HCT116 (cell line): ENCODE results near the gene HSP90AA1. TPM values are rescaled to one million over a fixed set of nuclear protein-coding genes. Genes with fewer than 3 reads are reported as not detected.

Experiments
- ATAC-seq: fragments of 200-7000 bp; cut with Tn5 transposase; 2 replicates; pipeline ENCODE4 v1.9.1; 2020; ENCODE audit warnings: mild to moderate bottlenecking, moderate library complexity
- BruUV-seq: library from RNA; stranded (reverse); fragments of 400-500 nt; replicated peaks from 2 replicates; lab custom pipeline; 2021; lab: Mats Ljungman, UMichigan
- CTCF ChIA-PET: fragments of 300-600 bp; sonication (Branson Sonifier 250); formaldehyde crosslinking; loops from one replicate; lab custom pipeline; 2021; ENCODE audit warnings: antibody characterized with exemption; lab: Charles Lee
- POLR2A ChIA-PET: fragments of 300-600, 350-600 bp; sonication (Branson Sonifier 250); formaldehyde crosslinking; loops from one replicate; lab custom pipeline; 2021; ENCODE audit warnings: antibody characterized with exemption; lab: Charles Lee
- RAD21 ChIA-PET, 2 experiments: fragments of 300-600 bp; sonication (Branson Sonifier 250); formaldehyde crosslinking; loops; one replicate each; lab custom pipeline; 2023; ENCODE audit warnings: low total read pairs in 2 of 2; ENCODE audit not compliant: uncharacterized antibody in 2 of 2, unreplicated experiment in 2 of 2, low non-redundant PET in 1 of 2; lab: Charles Lee
- DNase-seq: peaks from one replicate; pipeline ENCODE4 v3.0.0-alpha.2; 2010; ENCODE audit warnings: low read depth, low spot score
- H2AFZ ChIP-seq: fragments of 200-600 bp; shearing (Covaris generic), sonication (generic); 2 replicates; pipeline ENCODE4 v1.6.1; 2017; ENCODE audit warnings: low read depth, mixed run types, mixed read lengths, antibody characterized with exemption, low read length; ENCODE audit not compliant: poor library complexity, severe bottlenecking
- H3K27ac ChIP-seq: 2 replicates; pipeline ENCODE4 v1.5.1; 2012; ENCODE audit warnings: low read depth, low read length
- H3K27me3 ChIP-seq: fragments of 200-600 bp; sonication (generic); 2 replicates; pipeline ENCODE4 v1.6.1; 2016; ENCODE audit warnings: mixed run types, low read length, mixed read lengths; ENCODE audit not compliant: insufficient read depth
- H3K36me3 ChIP-seq, 2 experiments: fragments of 200-500 bp in 1 of 2; fragments of 200-600 bp in 1 of 2; sonication (Bioruptor generic) in 1 of 2; sonication (generic) in 1 of 2; 2 replicates each; pipeline versions ENCODE4 v1.5.1 to v1.6.1; 2014 to 2016; ENCODE audit warnings: low read length in 2 of 2, inconsistent platforms in 1 of 2, mixed read lengths in 1 of 2, mixed run types in 1 of 2; ENCODE audit not compliant: insufficient read depth in 2 of 2, control insufficient read depth in 1 of 2
- H3K4me1 ChIP-seq, 2 experiments: fragments of 200-600 bp in 1 of 2; sonication (generic) in 1 of 2; 2 replicates each; pipeline versions ENCODE4 v1.5.1 to v1.6.1; 2012 to 2017; ENCODE audit warnings: low read length in 2 of 2, inconsistent platforms in 1 of 2, mild to moderate bottlenecking in 1 of 2, mixed read lengths in 1 of 2, mixed run types in 1 of 2, moderate library complexity in 1 of 2; ENCODE audit not compliant: insufficient read depth in 2 of 2, control insufficient read depth in 1 of 2
- H3K4me2 ChIP-seq: fragments of 200-600 bp; sonication (generic); 2 replicates; pipeline ENCODE4 v1.6.1; 2017; ENCODE audit warnings: mixed run types, low read length, mixed read lengths
- H3K4me3 ChIP-seq, 2 experiments: fragments of 200-600 bp in 1 of 2; sonication (generic) in 1 of 2; replicated peaks in 1 of 2; 2 replicates each; pipeline ENCODE4 v1.5.1; 2011 to 2016; ENCODE audit warnings: low read length in 2 of 2, control low read depth in 1 of 2, low read depth in 1 of 2, mild to moderate bottlenecking in 1 of 2, mixed read lengths in 1 of 2, mixed run types in 1 of 2
- H3K79me2 ChIP-seq: fragments of 200-600 bp; sonication (generic); 2 replicates; pipeline ENCODE4 v1.6.1; 2017; ENCODE audit warnings: mild to moderate bottlenecking, mixed run types, low read length, moderate library complexity, mixed read lengths; ENCODE audit not compliant: insufficient read depth
- H3K9ac ChIP-seq: fragments of 200-600 bp; sonication (generic); 2 replicates; pipeline ENCODE4 v1.6.1; 2016; ENCODE audit warnings: low read length, mixed read lengths
- H3K9me2 ChIP-seq: fragments of 200-600 bp; sonication (generic), shearing (Covaris generic); 2 replicates; pipeline ENCODE4 v1.6.1; 2017; ENCODE audit warnings: mixed run types, mild to moderate bottlenecking, moderate library complexity; ENCODE audit not compliant: insufficient read depth
- H3K9me3 ChIP-seq, 2 experiments: fragments of 200-500 bp in 1 of 2; fragments of 200-600 bp in 1 of 2; sonication (Bioruptor generic) in 1 of 2; sonication (generic) in 1 of 2; 2 replicates each; pipeline ENCODE4 v1.6.1; 2014 to 2017; ENCODE audit warnings: low read length in 2 of 2, mixed read lengths in 2 of 2, inconsistent platforms in 1 of 2, low read depth in 1 of 2, mild to moderate bottlenecking in 1 of 2, mixed run types in 1 of 2, moderate library complexity in 1 of 2; ENCODE audit not compliant: control insufficient read depth in 1 of 2, insufficient read depth in 1 of 2
- H4K20me1 ChIP-seq: fragments of 200-600 bp; sonication (generic), shearing (Covaris generic); 2 replicates; pipeline ENCODE4 v1.6.1; 2017; ENCODE audit warnings: mixed run types, mild to moderate bottlenecking, moderate library complexity; ENCODE audit not compliant: insufficient read depth
- ATF3 ChIP-seq: IDR thresholded peaks from 2 replicates; pipeline ENCODE4 v1.6.1; 2012
- CTCF ChIP-seq, 3 experiments: fragments of 200-600 bp in 1 of 3; sonication (generic) in 1 of 3; IDR thresholded peaks in 2 of 3; conservative IDR thresholded peaks in 1 of 3; 2 replicates each; pipeline ENCODE4 v1.5.1; 2012 to 2017; ENCODE audit warnings: low read depth in 2 of 3, low read length in 2 of 3, antibody characterized with exemption in 1 of 3, borderline replicate concordance in 1 of 3, control low read depth in 1 of 3, mild to moderate bottlenecking in 1 of 3, mixed read lengths in 1 of 3, mixed run types in 1 of 3, moderate library complexity in 1 of 3; ENCODE audit not compliant: insufficient read depth in 1 of 3
- EGR1 ChIP-seq: IDR thresholded peaks from 2 replicates; pipeline ENCODE4 v1.6.1; 2012; ENCODE audit warnings: low read depth
- EZH2phosphoT487 ChIP-seq: fragments of 200-600 bp; IDR thresholded peaks from 2 replicates; pipeline ENCODE4 v1.6.1; 2018; ENCODE audit warnings: antibody characterized with exemption, borderline replicate concordance
- POLR2A ChIP-seq: IDR thresholded peaks from 2 replicates; pipeline ENCODE4 v1.7.0; 2011; ENCODE audit warnings: borderline replicate concordance; ENCODE audit not compliant: insufficient read depth, insufficient read length; ENCODE audit errors: extremely low read depth
- SIN3A ChIP-seq: IDR thresholded peaks from 2 replicates; pipeline ENCODE4 v1.6.1; 2012; ENCODE audit warnings: low read depth
- SRF ChIP-seq: IDR thresholded peaks from 2 replicates; pipeline ENCODE4 v1.6.1; 2012; ENCODE audit warnings: low read depth
- YY1 ChIP-seq: IDR thresholded peaks from 2 replicates; pipeline ENCODE4 v1.6.1; 2011; ENCODE audit warnings: low read length, low read depth, moderate library complexity, mild to moderate bottlenecking; ENCODE audit not compliant: insufficient replicate concordance; ENCODE audit errors: extremely low read depth
- ZFX ChIP-seq: fragments of 450-650 bp; IDR thresholded peaks from 2 replicates; pipeline ENCODE4 v1.6.1; 2017
- intact Hi-C: fragments of 100-400 bp; cut with micrococcal nuclease; formaldehyde crosslinking; loops from 2 replicates; pipeline ENCODE4 v1.10.0; 2022
- total RNA-seq: library from RNA; stranded (reverse); gene quantifications from one replicate; pipeline ENCODE4 v1.2.1, GENCODE V29; 2021; ENCODE audit not compliant: unreplicated experiment

HSP90AA1 gene
- total RNA-seq, 1 experiment from 2014 or later, result 1,380 TPM

GRCh38 chr14:102039157-102039556, 47.7 kb downstream of the HSP90AA1 start:
- ATAC-seq (no peak), DNase-seq (no peak)
- no peak overlapping the region for H3K9ac ChIP-seq
- CTCF ChIA-PET, result no interaction called here
- TF ChIP-seq SRF (no peak), CTCF (IDR thresholded peaks at IDR 0.05 in 2 of 3, conservative IDR thresholded peaks at IDR 0.05 in 1 of 3; ENCODE audit: borderline replicate concordance in 1 of 3, insufficient read depth in 1 of 3, low read depth in 2 of 3, low read length in 2 of 3) (no peak), POLR2A (no peak), YY1 (no peak), SIN3A (no peak), EZH2phosphoT487 (no peak), ATF3 (no peak), EGR1 (no peak), ZFX (no peak)
- POLR2A ChIA-PET, result no interaction called here
- no peak overlapping the region for H3K4me3 ChIP-seq
- no TSS peak for BruUV-seq
- no peaks in the 10 kb centered on the region for H3K79me2 ChIP-seq
- RAD21 ChIA-PET, result no interaction called here
- no peaks in the 10 kb centered on the region for H3K4me1 ChIP-seq
- no peaks in the 10 kb centered on the region for H4K20me1 ChIP-seq
- no peaks in the 10 kb centered on the region for H3K9me2 ChIP-seq
- no peak overlapping the region for H3K27ac ChIP-seq
- H3K27me3 ChIP-seq, result no peaks in the 10 kb centered on the region
- H3K36me3 ChIP-seq, result peaks cover 70 to 79% of the 10 kb centered on the region in 2 experiments
- H3K4me2 ChIP-seq, result no peak overlapping the region
- intact Hi-C loops, result loop anchor here (5.0 kb wide), 1 partner anchor 37 kb away; no protein-coding TSS in a partner anchor
- H2AFZ ChIP-seq, result no peak overlapping the region
- H3K9me3 ChIP-seq, result no peaks in the 10 kb centered on the region
